H1 (cell line): Measurements from ENCODE around the gene WDR31. TPM values are rescaled to one million over a fixed set of nuclear protein-coding genes. Genes with fewer than 3 reads are reported as not detected.

Source experiments
- CTCF ChIA-PET: fragments of 300-600 bp; sonication (Branson Sonifier 250); formaldehyde crosslinking; loops from one replicate; lab custom pipeline; 2021; ENCODE audit not compliant: partially characterized antibody; lab: Charles Lee
- POLR2A ChIA-PET: fragments of 300-600 bp; sonication (Branson Sonifier 250); formaldehyde crosslinking; loops from one replicate; lab custom pipeline; 2021; ENCODE audit warnings: inconsistent platforms; ENCODE audit not compliant: partially characterized antibody; lab: Charles Lee
- DNase-seq, 2 experiments: peaks; one replicate each; pipeline versions ENCODE4 v3.0.0 to v3.0.0-alpha.2; 2010 to 2022; ENCODE audit warnings: low spot score in 2 of 2, low read depth in 1 of 2, mixed read lengths in 1 of 2
- FAIRE-seq: peaks from 2 replicates; lab custom pipeline; 2011; peaks lifted over from hg19 to GRCh38; lab: Jason Lieb, UNC
- H2AFZ ChIP-seq: 2 replicates; pipeline ENCODE4 v1.8.1; 2012; ENCODE audit warnings: low read length, inconsistent platforms
- H2AK5ac ChIP-seq: 2 replicates; pipeline ENCODE4 v1.6.1; 2013; ENCODE audit warnings: low read depth, low read length
- H2BK120ac ChIP-seq: replicated peaks from 2 replicates; pipeline ENCODE3; 2013; ENCODE audit warnings: low read depth, low read length, inconsistent platforms
- H2BK12ac ChIP-seq: 2 replicates; pipeline ENCODE4 v1.6.1; 2013; ENCODE audit warnings: low read depth, low read length
- H2BK15ac ChIP-seq: 2 replicates; pipeline ENCODE4 v1.6.1; 2013; ENCODE audit warnings: low read length
- H2BK20ac ChIP-seq: 2 replicates; pipeline ENCODE4 v1.6.1; 2013; ENCODE audit warnings: low read length
- H2BK5ac ChIP-seq: 2 replicates; pipeline ENCODE4 v1.6.1; 2013; ENCODE audit warnings: low read depth, low read length
- H3K14ac ChIP-seq: 2 replicates; pipeline ENCODE4 v1.6.1; 2013; ENCODE audit warnings: inconsistent platforms; ENCODE audit not compliant: insufficient read length
- H3K18ac ChIP-seq: 2 replicates; pipeline ENCODE4 v1.6.1; 2013; ENCODE audit warnings: low read length; ENCODE audit errors: extremely low read depth
- H3K23ac ChIP-seq: 2 replicates; pipeline ENCODE4 v1.6.1; 2013; ENCODE audit warnings: inconsistent platforms; ENCODE audit not compliant: insufficient read length
- H3K23me2 ChIP-seq: 2 replicates; pipeline ENCODE4 v1.6.1; 2013; ENCODE audit warnings: low read depth, low read length
- H3K27ac ChIP-seq: 2 replicates; pipeline ENCODE4 v1.6.1; 2011; ENCODE audit warnings: low read depth, low read length, inconsistent platforms
- H3K27me3 ChIP-seq, 4 experiments: replicated peaks in 1 of 4; 1 replicate in 1 of 4; 2 replicates in 3 of 4; pipeline versions ENCODE4 v1.6.1 to v1.8.1; 2011 to 2013; ENCODE audit warnings: low read length in 3 of 4, mild to moderate bottlenecking in 3 of 4, inconsistent platforms in 2 of 4, mixed read lengths in 2 of 4, moderate library complexity in 1 of 4; ENCODE audit not compliant: control insufficient read depth in 3 of 4, insufficient read depth in 3 of 4; ENCODE audit errors: extremely low read depth in 1 of 4
- H3K36me3 ChIP-seq, 4 experiments: 2 replicates each; pipeline versions ENCODE4 v1.6.1 to v1.8.1; 2011 to 2013; ENCODE audit warnings: mild to moderate bottlenecking in 4 of 4, low read length in 3 of 4, moderate library complexity in 2 of 4, control low read depth in 1 of 4, inconsistent platforms in 1 of 4; ENCODE audit not compliant: insufficient read depth in 4 of 4, control insufficient read depth in 2 of 4
- H3K4ac ChIP-seq: replicated peaks from 2 replicates; pipeline ENCODE3; 2013; ENCODE audit warnings: low read length, low read depth, mixed read lengths, inconsistent platforms; ENCODE audit not compliant: insufficient read length
- H3K4me1 ChIP-seq, 4 experiments: replicated peaks in 1 of 4; 1 replicate in 1 of 4; 2 replicates in 3 of 4; pipeline versions ENCODE4 v1.6.1 to v1.8.1; 2011 to 2013; ENCODE audit warnings: low read length in 3 of 4, inconsistent platforms in 2 of 4, mixed read lengths in 1 of 4; ENCODE audit not compliant: insufficient read depth in 4 of 4, control insufficient read depth in 3 of 4
- H3K4me2 ChIP-seq, 2 experiments: 2 replicates each; pipeline versions ENCODE4 v1.6.1 to v1.8.1; 2011 to 2013; ENCODE audit warnings: low read depth in 2 of 2, low read length in 2 of 2, control low read depth in 1 of 2, inconsistent platforms in 1 of 2, mild to moderate bottlenecking in 1 of 2; ENCODE audit not compliant: insufficient read depth in 1 of 2
- H3K4me3 ChIP-seq, 4 experiments: fragments of 200-600, 300-600 bp in 1 of 4; sonication (generic), shearing (Covaris generic), sonication (Bioruptor Twin) in 1 of 4; 2 replicates each; pipeline versions ENCODE4 v1.5.1 to v1.8.1; 2011 to 2016; ENCODE audit warnings: low read length in 4 of 4, low read depth in 3 of 4, control low read depth in 2 of 4, inconsistent platforms in 2 of 4, mild to moderate bottlenecking in 2 of 4, mixed read lengths in 1 of 4, moderate library complexity in 1 of 4; ENCODE audit not compliant: insufficient read depth in 2 of 4; ENCODE audit errors: extremely low read depth in 1 of 4
- H3K56ac ChIP-seq: replicated peaks from 2 replicates; pipeline ENCODE3; 2013; ENCODE audit warnings: low read depth, mild to moderate bottlenecking, mixed read lengths, low read length, inconsistent platforms; ENCODE audit not compliant: insufficient read length
- H3K79me1 ChIP-seq: 2 replicates; pipeline ENCODE4 v1.6.1; 2013; ENCODE audit warnings: low read depth, low read length, control low read depth
- H3K79me2 ChIP-seq, 2 experiments: 2 replicates each; pipeline versions ENCODE4 v1.6.1 to v1.8.1; 2012 to 2013; ENCODE audit warnings: low read length in 2 of 2, mild to moderate bottlenecking in 2 of 2, inconsistent platforms in 1 of 2; ENCODE audit not compliant: insufficient read depth in 2 of 2, control insufficient read depth in 1 of 2
- H3K9ac ChIP-seq, 4 experiments: replicated peaks in 1 of 4; 1 replicate in 1 of 4; 2 replicates in 3 of 4; pipeline versions ENCODE4 v1.6.1 to v1.8.1; 2011 to 2013; ENCODE audit warnings: low read depth in 3 of 4, low read length in 3 of 4, control low read depth in 2 of 4, mild to moderate bottlenecking in 2 of 4, moderate library complexity in 2 of 4, inconsistent platforms in 1 of 4; ENCODE audit errors: extremely low read depth in 1 of 4
- H3K9me3 ChIP-seq, 2 experiments: 2 replicates each; pipeline versions ENCODE4 v1.6.1 to v1.8.1; 2012 to 2013; ENCODE audit warnings: mild to moderate bottlenecking in 2 of 2, moderate library complexity in 2 of 2, control low read depth in 1 of 2, inconsistent platforms in 1 of 2, low read depth in 1 of 2, low read length in 1 of 2, mixed read lengths in 1 of 2; ENCODE audit not compliant: insufficient read depth in 2 of 2
- H4K20me1 ChIP-seq, 2 experiments: replicated peaks in 1 of 2; 2 replicates each; pipeline versions ENCODE3 to v1.8.1; 2011 to 2013; ENCODE audit warnings: inconsistent platforms in 2 of 2, low read length in 2 of 2, mild to moderate bottlenecking in 1 of 2; ENCODE audit not compliant: insufficient read depth in 2 of 2, control insufficient read depth in 1 of 2
- H4K5ac ChIP-seq: 2 replicates; pipeline ENCODE4 v1.6.1; 2013; ENCODE audit warnings: low read length, low read depth, mixed read lengths, inconsistent platforms; ENCODE audit not compliant: insufficient read length
- H4K8ac ChIP-seq: 2 replicates; pipeline ENCODE4 v1.8.0; 2013; ENCODE audit warnings: mild to moderate bottlenecking, moderate library complexity, low read length, inconsistent platforms; ENCODE audit not compliant: insufficient read depth; ENCODE audit errors: extremely low read depth
- H4K91ac ChIP-seq: replicated peaks from 2 replicates; pipeline ENCODE3; 2013; ENCODE audit warnings: low read length, mixed read lengths, inconsistent platforms; ENCODE audit not compliant: insufficient read length
- BACH1 ChIP-seq: IDR thresholded peaks from 2 replicates; pipeline ENCODE4 v1.6.1; 2012; ENCODE audit warnings: low read length, improper control_type of control experiment
- CBX5 ChIP-seq: fragments of 300-800, 300-1000 bp; sonication (generic); IDR thresholded peaks from 2 replicates; pipeline ENCODE4 v1.7.1; 2016; ENCODE audit warnings: antibody characterized with exemption, low read length, low read depth
- FOSL1 ChIP-seq: IDR thresholded peaks from 2 replicates; pipeline ENCODE4 v1.6.1; 2011; ENCODE audit warnings: mild to moderate bottlenecking, low read depth, low read length, moderate library complexity; ENCODE audit not compliant: insufficient read depth
- GABPA ChIP-seq: IDR thresholded peaks from 2 replicates; pipeline ENCODE4 v1.6.1; 2011; ENCODE audit warnings: mild to moderate bottlenecking, low read length, moderate library complexity, borderline replicate concordance; ENCODE audit not compliant: insufficient read depth
- POU5F1 ChIP-seq: IDR thresholded peaks from 2 replicates; pipeline ENCODE4 v1.6.1; 2011; ENCODE audit warnings: low read depth, mild to moderate bottlenecking, low read length, moderate library complexity
- SP4 ChIP-seq: IDR thresholded peaks from 2 replicates; pipeline ENCODE4 v1.6.1; 2012; ENCODE audit warnings: low read length, inconsistent platforms
- TAF1 ChIP-seq: IDR thresholded peaks from 2 replicates; pipeline ENCODE4 v1.6.1; 2011; ENCODE audit warnings: mild to moderate bottlenecking, low read depth, low read length
- WGBS, 2 experiments: shearing (Covaris generic) in 1 of 2; methylation state at CpG; one replicate each; pipeline versions ENCODE4 v1.1.6 to v1.1.7; 2013 to 2015; ENCODE audit warnings: low lambda C conversion rate in 2 of 2, mixed read lengths in 2 of 2, inconsistent platforms in 1 of 2, low coverage in 1 of 2, missing lambda C conversion rate in 1 of 2; ENCODE audit not compliant: insufficient replicate concordance in 2 of 2, insufficient coverage in 1 of 2, insufficient read length in 1 of 2; ENCODE audit errors: extremely low coverage in 1 of 2, missing lambda C conversion rate in 1 of 2; 5-methylcytosine and 5-hydroxymethylcytosine counted together
- polyA plus RNA-seq, 7 experiments: library from polyadenylated mRNA; depleted of rRNA in 3 of 7; stranded (reverse) in 5 of 7; unstranded in 2 of 7; fragments of >200 nt in 5 of 7; fragments of 200-250 nt in 2 of 7; gene quantifications; 1 replicate in 5 of 7; 2 replicates in 1 of 7; 4 replicates in 1 of 7; pipeline versions ENCODE4 v1.2.1 to v1.2.3, GENCODE V29; 2011 to 2013; ENCODE audit warnings: missing spikeins in 2 of 7, mixed read lengths in 2 of 7
- total RNA-seq: library from RNA; stranded (reverse); fragmentation: NEBNext Ultra II Directional; extraction: Animal tissue kit (Norgen Biotek cat#: 25700); gene quantifications from 2 replicates; pipeline ENCODE4 v1.2.1, GENCODE V29; 2021
- TF ChIP-seq, protein P1 (sequence below): IDR thresholded peaks from 2 replicates; pipeline ENCODE4 v1.6.1; 2012; ENCODE audit warnings: inconsistent platforms

Gene WDR31
- total and polyA plus RNA-seq, 2 of the 8 experiments (the other 6 are each of a cell fraction or from before 2014, with no cell fraction given) = 0.27 to 0.28 TPM

- no peak overlapping the region for H3K4me2 ChIP-seq
- H2AFZ ChIP-seq = no peak overlapping the region
- H3K23ac ChIP-seq = no peak overlapping the region
- no peak overlapping the region for H2BK15ac ChIP-seq
- no peaks in the 10 kb centered on the region for H3K9me3 ChIP-seq
- ChIA-PET CTCF (interaction anchor here (1.5 to 4.0 kb wide), 3 partner anchors 11 to 39 kb away, joined by 3 to 12 read pairs (median 10); partner anchors contain the start of gene WDR31), POLR2A (interaction anchor here (1.2 to 2.8 kb wide), 2 partner anchors 12 to 19 kb away, joined by 3 to 11 read pairs; partner anchors contain the start of gene WDR31)
- no peak overlapping the region for H2BK120ac ChIP-seq
- H3K56ac ChIP-seq = no peak overlapping the region
- H3K27ac ChIP-seq = no peak overlapping the region
- H4K5ac ChIP-seq = no peak overlapping the region
- H3K14ac ChIP-seq = no peak overlapping the region
- no peak overlapping the region for H2BK5ac ChIP-seq
- H3K4me3 ChIP-seq = no peak overlapping the region
- H3K79me2 ChIP-seq = no peaks in the 10 kb centered on the region
- TF ChIP-seq SP4 = no peak
- no peak for TF ChIP-seq FOSL1
- TF ChIP-seq, protein P1, sequence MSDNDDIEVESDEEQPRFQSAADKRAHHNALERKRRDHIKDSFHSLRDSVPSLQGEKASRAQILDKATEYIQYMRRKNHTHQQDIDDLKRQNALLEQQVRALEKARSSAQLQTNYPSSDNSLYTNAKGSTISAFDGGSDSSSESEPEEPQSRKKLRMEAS = no peak
- TF ChIP-seq BACH1 = no peak
- no peak for TF ChIP-seq TAF1
- no peak for TF ChIP-seq CBX5
- TF ChIP-seq POU5F1 = no peak
- no peak for TF ChIP-seq GABPA
- H2BK12ac ChIP-seq = no peak overlapping the region
- H3K18ac ChIP-seq = no peak overlapping the region
- H3K4me1 ChIP-seq = peaks cover 5 to 14% (median 10%) of the 10 kb centered on the region in 4 experiments
- no peak overlapping the region for H4K91ac ChIP-seq
- H3K23me2 ChIP-seq = peaks cover 11% of the 10 kb centered on the region; the same call in 1 of the 2 replicates
- peaks cover 0 to 2% of the 10 kb centered on the region in 2 experiments for H4K20me1 ChIP-seq
- no peak overlapping the region for H2BK20ac ChIP-seq
- no peaks in the 10 kb centered on the region; the same call in none of the 2 replicates for H3K79me1 ChIP-seq
- H3K4ac ChIP-seq = no peak overlapping the region
- DNase-seq = no peak
- H3K36me3 ChIP-seq = no peaks in the 10 kb centered on the region
- no peak overlapping the region; the same call in 1 of the 2 replicates for H2AK5ac ChIP-seq
- 75% methylated on average over 6 of the region's 6 CpGs; no CpG with 5 or more reads in 1 of the 2 experiments for WGBS, 2 experiments
- FAIRE-seq = no peak
- peaks cover 0 to 14% (median 2%) of the 10 kb centered on the region in 4 experiments; a peak in 5 of 7 replicates for H3K27me3 ChIP-seq
- no peak overlapping the region for H4K8ac ChIP-seq
- H3K9ac ChIP-seq = no peak overlapping the region
Measured at GRCh38 chr9:113352006-113352405, 11.9 kb upstream of the WDR31 start.
